Renal pelvis (tissue), 4 donors: ENCODE measurements around the gene STON1. TPM values are rescaled to one million over a fixed set of nuclear protein-coding genes. Genes with fewer than 3 reads are reported as not detected.
"Not testable (repeated sequence)": the region's sequence is repeated elsewhere in the genome, so short reads cannot be mapped to it uniquely, and the experiment has no call there.

Experiments used
- DNase-seq: peaks from one replicate; pipeline ENCODE4 v3.0.0-alpha.2; 2013
- polyA plus RNA-seq, 3 donors: library from polyadenylated mRNA; unstranded; fragments of 120-200 nt; gene quantifications; one replicate each; pipeline ENCODE4 v1.2.1, GENCODE V29; 2013; ENCODE audit not compliant: insufficient read length in 3 of 3

Gene STON1
- polyA plus RNA-seq, 3 donors, result 31.1 to 38.7 (median 34.1) TPM

DNA sequence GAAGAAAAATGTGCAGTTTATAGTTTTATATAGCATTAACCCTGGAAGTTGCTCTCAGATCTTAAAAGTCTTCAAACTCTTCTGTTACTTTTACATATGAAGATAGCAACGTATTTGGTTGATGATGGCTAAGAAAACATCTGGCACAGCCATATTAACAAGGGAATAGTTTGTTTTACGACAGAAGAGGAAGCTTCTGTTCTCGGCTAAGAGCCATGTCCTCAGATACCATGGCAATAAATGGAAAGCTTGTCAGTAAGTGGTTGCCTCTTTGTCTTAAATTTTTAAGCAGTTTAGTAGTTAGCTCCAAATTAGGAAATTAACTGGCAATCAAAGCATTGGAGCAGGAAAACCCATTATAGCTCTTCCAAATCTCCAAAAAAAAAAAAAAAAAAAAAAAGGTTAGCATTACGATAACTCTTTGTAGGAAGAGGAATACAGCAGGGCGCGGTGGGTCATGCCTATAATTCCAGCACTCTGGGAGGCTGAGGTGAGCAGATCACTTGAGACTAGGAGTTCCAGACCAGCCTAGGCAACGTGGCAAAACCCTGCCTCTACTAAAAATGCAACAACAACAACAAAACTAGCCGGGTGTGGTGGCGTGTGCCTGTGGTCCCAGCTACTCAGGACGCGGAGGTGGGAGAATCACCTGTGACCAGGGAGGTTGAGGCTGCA is 4.5 kb upstream of the STON1 start:
- no peak for DNase-seq

DNA sequence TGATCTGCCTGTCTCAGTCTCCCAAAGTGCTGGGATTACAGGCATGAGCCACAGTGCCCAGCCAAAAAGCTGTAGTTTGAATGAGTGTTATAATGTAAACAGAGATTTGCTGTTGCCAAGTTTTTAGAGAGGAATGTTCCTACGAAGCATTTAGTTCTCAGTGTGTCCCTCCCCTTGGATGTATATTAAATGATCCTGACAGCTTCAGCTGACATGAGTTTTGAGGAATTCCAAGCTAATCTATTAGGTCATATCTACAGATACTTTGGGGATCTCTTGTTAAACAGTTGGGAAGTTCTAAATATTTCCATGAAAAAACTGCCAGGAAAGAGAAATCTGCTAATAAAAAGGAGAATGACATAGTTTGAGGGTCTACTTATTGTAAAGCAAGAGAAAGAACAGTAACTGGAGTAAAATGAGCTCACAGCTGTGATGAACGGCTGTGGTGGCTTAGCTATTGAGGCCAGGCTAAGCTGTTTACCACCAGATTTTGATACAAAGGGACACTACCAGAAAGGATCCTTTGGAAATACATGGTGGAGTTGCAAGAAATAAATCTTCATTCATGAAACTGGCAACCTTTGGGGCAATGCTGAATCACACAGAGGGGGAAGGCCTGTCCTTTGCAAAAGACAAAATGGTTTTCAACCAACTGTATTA is 2.6 kb upstream of the STON1 start:
- no peak for DNase-seq

DNA sequence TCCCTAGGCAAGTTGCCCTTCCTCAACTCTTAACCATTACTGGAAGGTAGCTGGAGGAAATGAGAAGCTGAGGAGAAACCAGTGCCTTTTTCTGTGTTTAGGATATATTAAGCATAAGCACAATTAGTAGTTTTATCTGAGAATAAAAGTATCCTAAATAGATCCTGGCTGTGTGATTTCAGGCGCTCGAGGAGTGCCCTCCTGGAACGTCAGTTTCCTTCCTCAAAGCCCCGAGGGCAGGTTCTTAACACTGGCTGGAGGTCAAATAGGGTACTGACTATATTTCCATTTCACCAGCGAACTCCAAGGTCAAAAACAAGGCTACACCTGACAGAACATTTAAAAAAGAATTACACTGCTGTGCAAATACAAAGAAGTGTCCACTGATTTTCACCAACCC is 1.5 kb upstream of the STON1 start:
- DNase-seq, result no peak

DNA sequence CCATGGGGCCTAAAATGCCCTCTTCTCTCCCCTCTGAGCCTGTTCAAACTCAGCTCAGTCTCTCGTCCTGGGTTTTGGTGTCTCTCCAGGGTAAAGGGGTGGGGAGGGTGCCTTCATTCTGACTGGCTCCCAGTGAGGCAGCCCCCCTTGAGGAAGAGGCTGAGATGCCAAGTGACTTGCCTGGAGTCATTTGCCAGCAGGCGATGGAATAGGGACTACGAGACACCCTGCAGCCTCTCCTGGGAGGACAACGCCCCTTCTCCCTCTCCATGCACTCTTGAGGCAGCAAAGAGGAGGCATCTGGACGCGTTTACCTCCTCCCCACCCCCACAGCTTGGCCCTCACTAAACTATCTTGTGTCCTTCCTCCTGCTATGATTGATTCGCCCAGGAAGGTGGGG is 760 bp upstream of the STON1 start:
- DNase-seq, result no peak

DNA sequence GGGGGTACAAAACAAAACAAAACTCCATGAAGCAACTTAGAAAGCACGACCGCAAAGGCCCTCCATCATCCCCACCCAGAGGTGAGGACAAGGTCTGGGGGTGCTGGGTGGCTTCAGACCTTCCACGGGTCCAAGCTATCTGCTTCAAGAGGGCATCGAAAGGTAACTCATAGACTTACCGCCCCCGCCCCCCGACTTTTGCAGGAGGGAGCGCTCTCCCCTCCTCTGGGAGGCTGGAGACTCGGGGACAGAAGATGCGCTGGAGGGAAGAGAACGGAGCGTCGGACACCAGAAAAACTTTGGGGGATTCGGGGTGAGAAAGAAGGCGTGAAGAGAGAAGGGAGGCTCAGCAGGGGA is 300 bp upstream of the STON1 start:
- DNase-seq, result no peak

DNA sequence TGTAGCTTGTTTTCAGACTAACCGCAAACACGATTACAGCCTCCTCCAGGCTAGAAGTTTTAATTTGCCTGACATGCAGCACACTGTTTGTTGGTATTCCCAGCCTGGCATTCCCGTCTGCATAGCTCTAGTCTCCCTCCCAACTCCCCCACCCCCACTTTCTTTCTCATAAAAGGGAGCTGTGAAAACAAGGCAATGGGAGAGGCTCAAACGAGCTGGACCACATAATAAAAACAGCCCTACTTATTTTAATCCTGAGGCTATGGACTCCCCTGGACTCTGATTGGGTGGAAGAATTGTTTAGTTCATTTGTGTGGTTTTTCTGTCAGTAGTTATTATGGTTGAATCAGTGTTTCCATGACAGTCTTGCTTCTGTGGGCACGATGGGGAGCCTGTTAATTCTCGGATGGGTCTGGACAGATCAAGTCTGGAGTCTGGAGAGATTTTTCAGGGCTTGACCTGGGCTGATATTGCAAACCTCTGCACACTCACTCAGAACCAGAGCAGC is 1.2 kb downstream of the STON1 start:
- DNase-seq, result peak; percentile 70

DNA sequence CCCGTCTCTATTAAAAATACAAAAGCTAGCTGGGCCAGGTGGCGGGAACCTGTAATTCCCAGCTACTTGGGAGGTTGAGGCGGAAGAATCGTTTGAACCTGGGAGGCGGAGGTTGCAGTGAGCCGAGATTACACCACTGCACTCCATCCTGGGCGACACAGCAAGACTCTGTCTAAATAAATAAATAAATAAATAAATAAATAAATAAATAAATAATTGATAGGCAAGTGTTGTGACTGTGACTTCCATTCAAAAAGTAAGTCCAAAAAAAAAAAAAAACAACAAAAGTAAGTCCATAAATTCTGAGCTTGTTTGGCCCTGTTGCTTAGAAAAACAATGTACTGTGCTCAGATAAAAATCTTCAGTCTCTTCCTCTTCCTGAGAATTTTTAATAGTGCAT is 2.2 kb downstream of the STON1 start:
- DNase-seq, result no peak

DNA sequence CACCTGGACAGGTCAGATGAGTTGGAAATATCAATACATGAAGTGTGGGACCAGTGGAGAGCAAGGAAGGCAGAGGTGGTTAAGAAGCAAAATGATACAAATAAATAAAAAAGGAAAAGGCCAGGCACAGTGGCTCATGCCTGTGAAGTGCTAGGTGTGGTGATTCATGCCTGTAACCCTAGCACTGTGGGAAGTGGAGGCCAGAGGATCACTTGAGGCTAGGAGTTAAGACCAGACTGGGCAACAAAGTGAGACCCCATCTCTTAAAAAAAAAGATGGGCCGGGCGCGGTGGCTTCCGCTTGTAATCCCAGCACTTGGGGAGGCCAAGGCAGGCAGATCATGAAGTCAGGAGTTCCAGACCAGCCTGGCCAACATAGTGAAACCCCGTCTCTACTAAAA is 2.9 kb downstream of the STON1 start:
- DNase-seq, result no peak

DNA sequence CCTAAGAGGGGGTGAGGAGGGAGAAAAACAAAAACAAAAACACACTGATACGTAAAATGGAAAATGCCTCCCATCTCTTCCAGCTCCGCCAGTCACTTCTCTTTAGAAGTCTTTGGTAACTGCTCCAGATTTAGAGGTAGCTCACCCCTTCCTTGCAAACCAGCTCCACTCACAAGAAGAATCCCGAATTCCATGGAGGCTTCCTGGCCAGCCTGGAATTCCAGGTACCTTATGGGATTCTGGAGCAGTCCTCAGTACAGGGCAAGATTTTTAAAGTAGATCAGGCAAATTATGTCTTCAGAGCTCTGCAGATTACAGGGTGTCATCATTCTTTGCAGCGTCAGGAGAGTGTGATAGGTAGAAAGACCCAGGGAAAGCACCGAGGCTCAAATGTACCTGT is 4.8 kb downstream of the STON1 start:
- DNase-seq, result no peak

DNA sequence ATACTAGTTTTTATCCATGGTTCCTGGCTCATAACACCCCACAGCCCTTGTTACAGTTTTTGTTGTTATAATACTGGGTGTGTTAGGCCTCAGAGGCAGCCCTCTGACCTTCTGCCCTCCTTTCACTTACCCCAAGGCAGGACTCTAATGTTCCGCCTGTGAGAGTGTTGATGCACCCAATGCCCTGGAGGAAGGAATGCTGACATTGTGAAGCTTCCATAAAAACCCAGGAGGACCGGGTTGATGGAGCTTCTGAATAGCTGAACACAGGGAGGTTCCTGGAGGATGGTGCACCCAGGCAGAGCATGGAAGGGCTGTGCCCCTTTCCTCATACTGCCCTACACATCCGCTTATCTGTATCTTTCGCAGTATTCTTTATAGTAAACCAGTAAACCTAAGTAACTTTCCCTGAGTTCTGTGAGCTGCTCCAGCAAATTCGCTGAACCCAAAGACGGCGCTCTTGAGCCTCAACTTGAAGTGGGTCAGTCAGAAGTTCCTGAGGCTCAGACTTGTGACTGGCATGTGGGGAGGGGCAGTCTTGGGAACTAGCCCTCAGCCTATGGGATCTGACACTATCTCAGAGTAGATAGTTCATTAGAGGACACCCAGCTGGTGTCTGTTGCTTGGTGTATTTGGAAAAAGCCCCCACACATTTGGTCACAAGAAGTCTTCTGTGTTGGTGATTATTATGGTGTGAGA is 10.4 kb downstream of the STON1 start:
- no peak for DNase-seq

DNA sequence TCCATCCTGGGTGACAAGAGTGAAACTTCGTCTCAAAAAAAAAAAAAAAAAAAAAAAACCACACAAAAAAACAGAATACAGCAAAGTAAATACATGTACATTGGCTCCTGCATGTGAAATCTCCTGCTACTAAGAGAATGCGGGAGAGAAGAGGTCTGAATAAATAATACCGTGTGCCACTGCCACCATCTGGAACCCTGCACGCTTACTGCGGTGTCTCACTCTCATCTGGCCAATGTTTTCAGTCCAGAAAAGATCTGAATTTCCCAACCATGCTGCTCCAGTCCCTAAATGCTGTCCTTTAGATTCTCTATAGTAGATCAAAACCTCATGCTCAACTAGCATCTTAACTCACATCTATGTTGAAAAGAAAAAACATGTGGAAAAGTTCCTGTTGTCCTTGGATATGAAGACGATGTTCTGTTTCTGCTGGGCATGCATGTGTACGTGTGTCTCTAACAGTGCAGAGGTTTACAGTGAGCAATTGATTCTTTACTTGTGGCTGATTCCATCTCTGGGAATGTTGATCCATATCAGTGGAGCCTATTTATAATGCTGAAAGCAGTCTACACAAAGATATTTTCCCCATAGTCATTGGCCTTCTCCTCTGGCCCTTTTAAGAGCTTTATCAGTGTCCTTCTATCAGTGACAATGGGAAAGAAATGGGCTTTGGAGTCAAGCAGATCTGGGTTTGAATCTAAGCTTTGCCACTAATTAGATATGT is 11.9 kb downstream of the STON1 start:
- DNase-seq, result no peak

DNA sequence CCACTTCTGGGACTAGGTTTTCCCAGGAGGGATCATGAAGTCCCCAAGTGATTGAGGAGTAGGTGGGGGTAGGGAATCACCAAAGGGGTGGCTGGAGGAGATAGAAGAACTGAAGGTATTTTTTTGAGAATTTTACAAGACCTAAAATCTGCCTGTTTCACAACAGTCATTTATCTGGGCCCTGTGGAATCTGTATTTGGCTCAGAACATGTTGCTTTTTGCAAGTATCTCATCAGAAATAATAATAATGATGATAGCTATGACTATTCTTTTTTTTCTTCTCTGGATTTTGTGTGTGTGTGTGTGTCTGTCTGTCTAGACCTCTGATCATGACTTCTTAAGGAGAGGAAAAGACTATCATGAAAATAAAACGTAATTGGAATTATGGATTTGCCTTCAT is 13.9 kb downstream of the STON1 start:
- DNase-seq, result no peak

DNA sequence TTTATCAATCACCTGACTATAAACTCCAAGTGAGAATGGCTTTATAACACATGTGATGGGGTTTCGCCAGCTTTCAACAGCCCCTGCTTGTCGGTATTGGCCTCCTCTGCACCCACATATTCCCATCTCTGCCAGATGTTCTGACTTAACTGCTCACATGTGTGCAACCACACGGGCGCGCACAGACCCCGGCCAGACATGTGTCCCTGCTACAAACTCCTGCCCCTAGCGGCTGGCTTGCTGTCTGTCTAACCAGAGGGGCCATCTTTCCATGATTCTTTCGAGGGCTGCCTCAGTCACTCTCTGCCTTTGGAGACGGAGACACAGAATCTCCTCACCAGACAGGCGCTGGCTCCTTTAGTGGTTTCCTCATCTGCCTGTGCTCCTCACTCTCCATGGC is 15.3 kb downstream of the STON1 start:
- no peak for DNase-seq

DNA sequence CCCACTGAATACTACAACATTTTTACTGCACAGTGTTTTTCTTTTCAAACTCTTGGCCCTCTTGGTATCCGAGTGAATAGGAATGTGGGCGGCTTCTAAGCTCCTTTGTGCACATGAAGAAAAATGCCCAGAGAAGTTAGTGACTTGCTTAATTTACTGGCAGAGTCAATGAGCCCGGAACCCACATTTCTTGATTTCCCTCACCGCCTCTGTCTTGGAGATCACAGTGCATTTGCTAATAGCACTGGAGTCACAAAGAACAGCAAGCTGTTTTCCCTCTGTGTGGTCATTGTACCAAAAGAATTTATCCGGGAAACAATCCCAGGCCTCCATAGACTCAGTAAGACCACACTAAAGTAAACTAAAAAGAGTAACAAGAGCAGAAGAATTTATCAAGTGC is 18.9 kb downstream of the STON1 start:
- no peak for DNase-seq

DNA sequence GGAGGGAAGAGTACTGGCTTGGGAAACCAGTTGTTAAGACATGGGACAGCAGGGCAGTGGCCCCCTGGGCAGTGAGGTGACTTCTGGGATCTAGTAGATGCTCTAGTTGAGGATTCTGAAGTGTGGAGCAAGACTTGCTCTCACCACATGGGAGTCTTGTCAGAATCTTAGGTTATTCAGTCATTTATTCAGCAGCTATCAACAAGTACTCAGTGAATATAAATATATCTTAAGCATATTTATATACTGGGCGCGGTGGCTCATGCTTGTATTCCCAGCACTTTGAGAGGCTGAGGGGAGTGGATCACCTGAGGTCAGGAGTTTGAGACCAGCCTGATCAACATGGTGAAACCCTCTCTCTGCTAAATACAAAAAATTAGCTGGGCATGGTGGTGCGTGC is 20.0 kb downstream of the STON1 start:
- no peak for DNase-seq

DNA sequence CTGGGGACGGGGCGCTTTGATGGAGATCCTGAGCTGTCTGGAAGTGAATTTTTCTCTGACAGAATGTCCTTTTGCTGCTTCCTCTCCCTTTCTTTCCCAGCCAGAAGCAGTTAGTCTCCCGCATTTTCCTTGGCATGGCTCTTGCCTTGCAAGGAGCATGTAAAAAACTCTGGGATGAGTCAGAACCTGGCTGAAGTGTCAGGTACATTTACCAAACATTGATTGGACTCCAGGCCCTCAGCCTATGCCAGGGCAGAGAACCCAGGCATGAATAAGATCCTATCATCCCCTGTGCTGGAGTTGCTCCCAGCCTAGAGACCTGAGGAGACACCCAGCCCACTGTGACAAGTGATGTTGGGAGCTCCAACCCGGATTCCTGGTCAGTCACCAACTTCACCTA is 21.6 kb downstream of the STON1 start:
- DNase-seq, result no peak

DNA sequence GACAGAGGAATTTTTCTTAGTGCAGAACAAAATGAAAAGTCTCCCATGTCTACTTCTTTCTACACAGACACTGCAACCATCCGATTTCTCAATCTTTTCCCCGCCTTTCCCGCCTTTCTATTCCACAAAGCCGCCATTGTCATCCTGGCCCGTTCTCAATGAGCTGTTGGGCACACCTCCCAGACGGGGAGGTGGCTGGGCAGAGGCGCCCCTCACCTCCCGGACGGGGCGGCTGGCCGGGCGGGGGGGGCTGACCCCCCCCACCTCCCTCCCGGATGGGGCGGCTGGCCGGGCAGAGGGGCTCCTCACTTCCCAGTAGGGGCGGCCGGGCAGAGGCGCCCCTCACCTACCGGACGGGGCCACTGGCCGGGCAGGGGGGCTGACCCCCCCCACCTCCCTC is 25.1 kb downstream of the STON1 start:
- DNase-seq, result not testable (repeated sequence)

DNA sequence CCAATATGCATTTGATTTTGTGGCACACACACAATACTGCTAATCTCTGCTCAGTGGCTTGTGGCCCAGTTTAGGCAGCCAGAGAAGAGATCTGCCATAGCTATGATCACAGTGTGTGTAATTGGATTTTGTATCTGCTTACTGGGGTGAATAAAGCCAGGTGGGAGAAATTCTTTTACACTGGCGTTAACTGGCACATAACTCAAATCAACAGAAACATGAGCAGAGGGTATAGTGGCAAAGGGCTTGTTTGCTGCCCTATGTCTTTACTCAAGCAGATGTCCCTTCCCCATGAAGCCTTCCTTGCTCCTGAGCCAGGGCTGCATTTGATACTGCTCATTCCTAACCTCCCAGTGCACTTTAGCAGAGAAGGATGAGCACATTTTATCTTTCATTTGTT is 28.5 kb downstream of the STON1 start:
- DNase-seq, result peak; percentile 40

DNA sequence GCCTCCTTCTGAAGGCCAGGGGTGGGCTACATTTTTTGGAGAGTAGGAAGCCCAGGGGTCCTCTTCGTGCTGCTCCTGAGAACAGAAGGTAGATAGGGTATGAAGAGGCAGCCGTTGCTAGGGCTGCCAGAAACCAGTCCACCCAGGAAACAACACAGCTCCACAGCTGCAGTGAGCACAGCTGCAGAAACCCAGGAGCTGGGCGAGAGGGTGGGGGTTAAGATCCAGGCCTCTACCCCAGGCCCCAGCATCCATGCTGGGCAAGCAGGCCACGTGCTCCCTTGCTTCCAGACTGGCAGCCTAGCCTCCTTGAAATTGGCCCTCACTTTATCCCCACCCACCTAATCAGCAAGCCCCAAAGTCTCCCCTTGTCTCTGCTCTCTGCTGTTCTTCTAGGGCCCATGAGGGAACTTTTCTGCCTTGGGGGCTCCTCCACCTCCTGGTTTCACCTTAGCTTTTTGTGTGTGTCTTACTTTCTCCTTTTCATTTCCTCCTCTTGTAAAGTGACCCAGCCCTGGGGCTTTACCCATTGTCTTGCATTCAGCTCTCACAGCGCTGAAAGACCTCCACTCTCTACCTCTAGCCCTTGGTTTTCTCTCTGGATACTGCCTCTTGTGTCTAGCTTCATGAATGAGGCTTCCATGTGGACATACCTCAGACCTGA is 30.7 kb downstream of the STON1 start:
- no peak for DNase-seq

DNA sequence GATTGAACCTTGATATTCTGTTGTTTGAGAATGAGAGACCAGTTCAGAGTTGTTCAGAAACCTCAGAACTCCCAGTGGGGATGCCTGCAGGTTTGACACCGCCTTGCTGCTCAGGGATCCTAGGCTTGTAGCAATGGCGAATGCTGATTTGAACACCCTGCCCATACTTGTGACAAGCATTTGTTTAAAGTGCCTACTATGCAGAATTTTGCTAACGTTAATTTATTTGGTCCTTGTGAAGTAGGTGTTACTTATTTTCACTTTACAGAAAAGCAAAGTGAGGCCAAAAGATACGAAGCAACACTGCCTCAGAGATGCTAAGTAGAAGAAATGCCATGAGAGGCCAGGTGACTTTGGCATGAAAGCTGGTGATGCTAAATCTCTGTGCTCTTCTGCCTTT is 32.3 kb downstream of the STON1 start:
- no peak for DNase-seq

DNA sequence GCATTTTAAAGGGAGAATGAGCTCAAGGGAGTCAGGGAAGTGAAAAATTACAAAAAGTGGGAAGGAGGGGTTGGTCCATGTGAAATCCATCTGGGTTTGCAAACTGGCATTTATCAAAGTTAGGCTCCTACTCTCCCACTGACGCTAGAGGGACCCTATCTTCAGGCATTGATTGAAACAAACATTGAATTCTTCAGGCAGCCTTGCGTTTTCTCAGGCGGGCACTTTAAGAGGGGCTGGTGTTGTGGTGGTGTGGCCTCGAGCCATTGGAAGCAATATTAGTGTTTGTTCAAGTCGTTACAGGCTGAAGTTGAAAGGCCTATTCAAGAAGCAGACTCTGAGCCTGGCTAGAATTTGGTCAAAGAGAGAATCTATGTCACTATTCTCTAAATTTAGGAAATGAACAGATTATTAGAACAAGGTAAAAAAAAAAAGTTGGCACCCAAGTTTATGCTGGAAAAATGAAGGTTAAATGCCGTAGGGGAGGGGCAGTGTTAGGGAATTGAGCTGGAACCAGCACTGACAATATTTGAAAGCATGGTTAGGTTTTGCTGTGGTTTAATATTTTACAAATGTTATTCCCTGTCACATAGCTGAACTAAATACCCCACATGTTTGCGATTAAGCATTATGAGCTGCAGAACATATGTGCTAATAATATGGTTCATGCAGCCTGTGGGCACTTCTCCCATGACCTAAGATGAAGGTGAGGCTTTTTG is 36.8 kb downstream of the STON1 start:
- DNase-seq, result no peak
